ENCODE measurements around the gene ABCA13. TPM values are rescaled to one million over a fixed set of nuclear protein-coding genes. Genes with fewer than 3 reads are reported as not detected.

The ABCA13 gene
- total and polyA plus RNA-seq, 2 of the 4 experiments (the other 2 are of a cell fraction) = under 0.01 to 0.07 TPM

- no peaks in the 10 kb centered on the region for H3K36me3 ChIP-seq (ENCODE audit: control insufficient read depth, insufficient read depth, low read length)
- no peak overlapping the region for H3K4me2 ChIP-seq (ENCODE audit: low read depth, low read length)
- no peak overlapping the region for H3K56ac ChIP-seq (ENCODE audit: extremely low read depth, insufficient read depth, low read length)
- dilution Hi-C loops (cut with HindIII; ENCODE audit: low sequenced_read_pairs, unreplicated experiment) (no loop called here), intact Hi-C loops (cut with micrococcal nuclease) (no loop called here), in situ Hi-C loops (cut with MboI; ENCODE audit: low sequenced_read_pairs) (no loop called here)
- H4K8ac ChIP-seq (ENCODE audit: low read depth in 2 of 2, low read length in 2 of 2) = no peak overlapping the region
- no peak overlapping the region for H2BK5ac ChIP-seq (ENCODE audit: low read depth, low read length, poor library complexity, severe bottlenecking)
- H2BK120ac ChIP-seq (ENCODE audit: low read depth, low read length) = no peak overlapping the region
- H4K5ac ChIP-seq (ENCODE audit: low read depth, low read length) = no peak overlapping the region
- no peak overlapping the region for H3K9ac ChIP-seq (ENCODE audit: low read depth, low read length)
- H3K79me1 ChIP-seq (ENCODE audit: low read depth in 1 of 2, low read length in 2 of 2) = no peaks in the 10 kb centered on the region
- no peak overlapping the region for H2AK9ac ChIP-seq (replicated peaks; ENCODE audit: low read depth, low read length, poor library complexity)
- no peak for DNase-seq
- no CpG with 5 or more reads among the region's 5 CpGs for WGBS, 2 experiments (ENCODE audit: extremely low coverage in 2 of 2, insufficient read length in 1 of 2)
- TF ChIP-seq POLR2A (IDR thresholded peaks at IDR 0.05; ENCODE audit: low read depth, low read length) (no peak), MXI1 (IDR thresholded peaks at IDR 0.05; ENCODE audit: borderline replicate concordance, low read depth, low read length) (no peak), CHD1 (IDR thresholded peaks at IDR 0.05; ENCODE audit: low read depth, low read length) (no peak), ELK1 (IDR thresholded peaks at IDR 0.05; ENCODE audit: borderline replicate concordance, low read depth, low read length) (no peak), NFE2L2 (IDR thresholded peaks at IDR 0.05; ENCODE audit: low read depth, low read length) (no peak), RAD21 (IDR thresholded peaks at IDR 0.05; ENCODE audit: low read length) (no peak), MAFK (IDR thresholded peaks at IDR 0.05; ENCODE audit: low read depth, low read length) (no peak), RCOR1 (IDR thresholded peaks at IDR 0.05; ENCODE audit: insufficient replicate concordance, low read length) (no peak), CTCF (conservative IDR thresholded peaks at IDR 0.05; ENCODE audit: low read depth, low read length) (no peak), USF2 (IDR thresholded peaks at IDR 0.05; ENCODE audit: low read depth, low read length) (no peak), FOS (IDR thresholded peaks at IDR 0.05; ENCODE audit: low read depth, low read length) (no peak), BHLHE40 (IDR thresholded peaks at IDR 0.05; ENCODE audit: low read depth, low read length) (no peak), CEBPB (IDR thresholded peaks at IDR 0.05; ENCODE audit: low read depth, low read length) (no peak), MAZ (IDR thresholded peaks at IDR 0.05; ENCODE audit: borderline replicate concordance, low read depth, low read length) (no peak), SMC3 (IDR thresholded peaks at IDR 0.05; ENCODE audit: low read depth, low read length) (no peak)
- no peaks in the 10 kb centered on the region for H3K9me3 ChIP-seq (ENCODE audit: control insufficient read depth, insufficient read depth, low read length)
- no peak overlapping the region for H2BK15ac ChIP-seq (ENCODE audit: low read depth, low read length)
- H3K4ac ChIP-seq (ENCODE audit: low read depth, low read length) = no peak overlapping the region
- H3K18ac ChIP-seq (ENCODE audit: low read depth, low read length) = no peak overlapping the region
- POLR2A ChIA-PET (ENCODE audit: unreplicated experiment) = no interaction called here
- H3K9me1 ChIP-seq (ENCODE audit: insufficient read depth, low read length) = no peaks in the 10 kb centered on the region
- no TSS peak for BruUV-seq (replicated peaks)
- no peaks in the 10 kb centered on the region for H3K4me1 ChIP-seq (ENCODE audit: control insufficient read depth, insufficient read depth, low read length)
- H4K91ac ChIP-seq (ENCODE audit: insufficient read depth, low read depth, low read length) = no peak overlapping the region
- H3K23ac ChIP-seq (ENCODE audit: low read depth, low read length) = no peak overlapping the region
- no peak overlapping the region for H3K4me3 ChIP-seq (ENCODE audit: insufficient read depth, low read depth, low read length)
- no peaks in the 10 kb centered on the region; the same call in 1 of the 2 replicates for H3K27me3 ChIP-seq (ENCODE audit: control insufficient read depth, insufficient read depth, low read length)
- no peak overlapping the region for H3K27ac ChIP-seq (ENCODE audit: insufficient read depth, low read length)
- no peak overlapping the region for H2AFZ ChIP-seq (replicated peaks; ENCODE audit: low read length, poor library complexity)
- H3K14ac ChIP-seq (replicated peaks; ENCODE audit: low read depth, low read length) = no peak overlapping the region
- no peak overlapping the region for H2BK20ac ChIP-seq (ENCODE audit: low read depth, low read length)
- no peak for ATAC-seq (ENCODE audit: low read depth)
- CTCF ChIA-PET = no interaction called here
- H4K20me1 ChIP-seq (ENCODE audit: insufficient read depth, low read length) = no peaks in the 10 kb centered on the region
- no peak overlapping the region for H2AK5ac ChIP-seq (ENCODE audit: low read depth, low read length)
Measured at GRCh38 chr7:48347230-48347825, 176.1 kb downstream of the ABCA13 start.
